22Rv1 (cell line): ENCODE results near the gene NF1.
"Not testable (repeated sequence)": the region's sequence is repeated elsewhere in the genome, so short reads cannot be mapped to it uniquely, and the experiment has no call there.

ENCODE experiments used
- H3K27ac ChIP-seq: fragments of 450-650 bp; 2 replicates; pipeline ENCODE4 v1.5.1; 2017
- CTCF ChIP-seq: fragments of 450-650 bp; IDR thresholded peaks from 2 replicates; pipeline ENCODE4 v1.5.1; 2017; ENCODE audit warnings: mild to moderate bottlenecking
- ZFX ChIP-seq: fragments of 450-650 bp; IDR thresholded peaks from 2 replicates; pipeline ENCODE4 v1.6.1; 2017; ENCODE audit warnings: antibody characterized with exemption, borderline replicate concordance

NF1 gene

DNA sequence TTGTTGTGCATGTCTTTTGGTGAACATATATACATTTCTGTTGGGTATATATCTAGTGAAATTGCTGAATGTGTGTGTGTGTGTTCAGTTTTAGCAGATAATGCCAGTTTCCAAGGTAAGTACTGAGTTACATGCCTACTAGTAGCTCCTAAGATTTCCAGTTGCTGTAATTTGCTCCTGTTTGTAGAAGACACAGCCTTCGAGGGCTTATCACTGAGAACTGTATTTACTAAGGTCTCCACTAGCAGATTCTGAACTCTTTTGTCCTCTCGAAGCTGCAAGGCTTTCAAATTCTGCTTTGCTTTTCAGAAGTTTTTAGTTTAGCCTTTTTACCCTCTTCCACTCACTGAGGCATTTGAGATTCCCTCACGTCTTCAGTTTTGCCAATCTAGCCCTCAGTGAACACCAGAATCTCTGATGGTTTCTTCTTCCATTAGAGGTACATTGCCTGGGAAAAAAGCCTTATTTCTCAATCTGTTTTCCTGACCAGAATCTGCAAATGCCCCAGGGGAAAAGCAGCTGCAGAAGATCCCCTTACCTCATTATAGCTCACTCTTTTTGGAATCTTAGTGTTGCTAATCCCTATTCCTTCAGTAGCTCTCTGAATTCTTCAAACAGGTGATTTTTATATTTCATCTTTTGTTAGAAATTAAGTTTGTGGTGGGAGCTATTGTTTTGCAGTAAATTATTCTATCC lies 52.9 kb downstream of the NF1 start:
- TF ChIP-seq CTCF (no peak), ZFX (no peak)
- no peak overlapping the region for H3K27ac ChIP-seq

- no peak overlapping the region for H3K27ac ChIP-seq
- TF ChIP-seq CTCF: no peak
- TF ChIP-seq ZFX: no peak
Observed at GRCh38 chr17:31148205-31148604, 53.4 kb downstream of the NF1 start.

DNA sequence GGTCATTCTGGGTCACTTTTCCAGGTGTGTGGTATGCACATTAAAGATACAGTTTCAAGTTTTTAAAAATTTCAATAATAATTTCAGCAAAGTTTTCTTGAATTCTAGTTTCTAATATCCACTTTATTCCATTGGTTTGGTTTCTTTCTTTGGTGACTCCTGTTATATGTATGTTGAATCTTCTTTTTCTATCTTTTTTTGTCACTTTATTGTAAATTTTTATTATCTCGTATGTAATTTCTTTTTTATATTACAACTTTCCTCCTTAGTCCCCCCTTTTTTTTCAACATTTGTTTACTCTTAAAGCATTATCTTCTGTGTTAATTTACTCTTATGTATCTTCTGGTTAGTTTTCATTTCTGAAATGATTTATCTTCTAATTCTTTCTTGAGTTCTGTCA lies 57.5 kb downstream of the NF1 start:
- TF ChIP-seq CTCF: no peak
- TF ChIP-seq ZFX: no peak
- H3K27ac ChIP-seq: no peak overlapping the region

GRCh38 chr17:31155208-31155810 lies 60.5 kb downstream of the NF1 start:
- no peak overlapping the region for H3K27ac ChIP-seq
- TF ChIP-seq CTCF (no peak), ZFX (no peak)

DNA sequence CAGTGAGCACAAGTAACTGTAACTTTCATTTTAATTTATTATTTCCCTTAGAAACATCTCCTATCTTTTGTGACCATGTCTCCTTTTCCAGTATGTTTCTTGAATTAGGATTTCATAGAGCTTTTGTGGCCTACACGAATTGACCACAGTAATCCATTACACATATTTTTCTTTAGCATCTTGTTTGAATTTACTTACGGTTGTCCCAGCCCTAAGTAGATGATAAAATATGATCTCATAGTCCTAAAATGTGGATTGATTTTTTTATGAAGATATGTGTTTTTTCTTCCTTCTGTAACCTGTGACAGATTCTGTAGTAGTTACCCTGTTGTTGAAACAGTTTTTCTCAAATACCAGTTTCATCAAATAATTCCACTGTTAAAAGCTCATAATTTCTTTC lies 61.5 kb downstream of the NF1 start:
- no peak overlapping the region for H3K27ac ChIP-seq
- TF ChIP-seq ZFX: no peak
- TF ChIP-seq CTCF: no peak

DNA sequence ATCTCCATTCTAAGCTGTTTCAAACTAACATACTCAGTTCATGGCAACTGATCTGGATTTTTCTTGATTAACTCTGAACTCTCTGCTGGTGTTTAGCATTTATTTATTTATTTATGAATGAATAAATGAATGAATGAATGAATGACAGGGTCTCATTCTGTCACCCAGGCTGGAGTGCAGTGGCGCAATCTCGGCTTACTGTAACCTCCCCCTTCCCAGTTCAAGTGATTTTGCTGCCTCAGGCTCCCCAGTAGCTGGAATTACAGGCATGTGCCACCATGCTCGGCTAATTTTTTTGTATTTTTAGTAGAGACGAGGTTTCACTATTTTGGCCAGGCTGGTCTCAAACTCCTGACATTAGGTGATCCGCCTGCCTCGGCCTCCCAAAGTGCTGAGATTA lies 62.1 kb downstream of the NF1 start:
- H3K27ac ChIP-seq: not testable (repeated sequence)

- TF ChIP-seq CTCF (no peak), ZFX (no peak)
- no peak overlapping the region for H3K27ac ChIP-seq
Observed at GRCh38 chr17:31158746-31159377, 64.1 kb downstream of the NF1 start.
